SHP77 treated with DMSO at 0.1 percent for 48 hours (cell line): ENCODE data around the gene MOB3A.
"Not testable (repeated sequence)": the region's sequence is repeated elsewhere in the genome, so short reads cannot be mapped to it uniquely, and the experiment has no call there.

Source experiments
- DNase-seq: peaks from one replicate; lab custom pipeline; 2025; lab: John Stamatoyannopoulos, UW

MOB3A gene

GRCh38 chr19:2108251-2109016, 12.3 kb upstream of the MOB3A start:
- no peak for DNase-seq

GRCh38 chr19:2103045-2103707, 7.0 kb upstream of the MOB3A start:
- DNase-seq, result no peak

GRCh38 chr19:2101417-2102335, 5.5 kb upstream of the MOB3A start:
- no peak for DNase-seq

GRCh38 chr19:2100719-2101061, 4.6 kb upstream of the MOB3A start:
- DNase-seq, result no peak

GRCh38 chr19:2099937-2100718, 4.0 kb upstream of the MOB3A start:
- no peak for DNase-seq

GRCh38 chr19:2099054-2099501, 3.0 kb upstream of the MOB3A start:
- no peak for DNase-seq

- DNase-seq, result no peak
Observed at GRCh38 chr19:2097886-2098327, 1.8 kb upstream of the MOB3A start.

- no peak for DNase-seq
Observed at GRCh38 chr19:2097203-2097885, 1.2 kb upstream of the MOB3A start.

- peak; percentile 80 for DNase-seq
Observed at GRCh38 chr19:2096480-2097202, 515 bp upstream of the MOB3A start, which contains the start of gene IZUMO4. TSS of gene IZUMO4 (plus strand) at chr19:2096915. CDS start at chr19:2096946, 31 bp downstream.

- DNase-seq, result not testable (repeated sequence)
Observed at GRCh38 chr19:2091926-2092525, 4.1 kb downstream of the MOB3A start.

- no peak for DNase-seq
Observed at GRCh38 chr19:2089727-2090053, 6.4 kb downstream of the MOB3A start.

GRCh38 chr19:2089001-2089711, 7.0 kb downstream of the MOB3A start:
- DNase-seq, result no peak

GRCh38 chr19:2087621-2088100, 8.5 kb downstream of the MOB3A start:
- no peak for DNase-seq

GRCh38 chr19:2086695-2087620, 9.2 kb downstream of the MOB3A start:
- DNase-seq, result peak; percentile 4

- DNase-seq, result no peak
Observed at GRCh38 chr19:2084993-2085720, 11.0 kb downstream of the MOB3A start.

- DNase-seq, result peak; percentile 2
Observed at GRCh38 chr19:2083174-2083854, 12.8 kb downstream of the MOB3A start.
